ENCODE measurements around the gene CACNA1C.

CACNA1C gene

DNA sequence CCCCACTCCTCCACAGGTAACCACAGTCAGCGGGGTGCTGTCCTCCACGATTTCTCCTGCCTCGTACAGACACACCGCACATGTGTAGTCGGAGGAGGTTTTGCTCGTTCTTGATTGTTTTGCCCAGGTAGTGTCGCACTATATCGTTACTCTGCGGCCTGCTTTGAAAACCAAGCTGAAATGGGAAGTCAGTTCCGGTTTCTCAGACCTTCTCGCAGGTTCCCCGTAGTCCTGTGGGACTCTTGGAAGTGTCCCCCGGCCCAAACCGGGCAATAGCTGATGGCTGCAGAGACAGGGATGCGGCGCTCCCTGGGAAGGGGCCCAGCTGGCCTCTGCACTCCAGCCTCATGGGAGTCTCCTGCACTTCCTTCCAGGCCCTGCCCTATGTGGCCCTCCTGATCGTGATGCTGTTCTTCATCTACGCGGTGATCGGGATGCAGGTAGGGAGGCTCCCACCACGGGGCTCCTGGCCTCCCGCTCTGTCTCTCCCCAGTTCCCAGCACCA, 600.7 kb downstream of the CACNA1C start:
- DNase-seq, result no peak

- no peak for DNase-seq
Observed at GRCh38 chr12:2654311-2654710, 601.5 kb downstream of the CACNA1C start.

GRCh38 chr12:2654741-2655140, 602.0 kb downstream of the CACNA1C start:
- no peak for DNase-seq

DNA sequence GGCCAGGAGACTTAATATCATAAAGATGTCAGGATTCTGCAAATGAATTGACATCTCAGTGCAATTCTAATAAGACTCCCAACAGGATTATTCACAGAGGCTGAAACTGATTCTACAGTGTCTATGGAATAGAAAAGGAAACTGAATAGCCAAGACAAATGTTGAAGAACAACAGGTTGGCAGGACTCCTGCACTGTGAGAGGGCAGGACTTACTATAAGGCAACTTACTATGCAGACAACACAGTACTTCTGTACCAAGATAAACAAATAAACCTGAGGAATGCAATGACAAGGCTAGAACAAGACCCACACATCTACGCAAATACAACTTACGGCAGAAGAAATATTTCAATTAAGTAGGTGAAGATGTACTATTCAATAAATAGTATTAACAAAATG, 609.7 kb downstream of the CACNA1C start:
- no peak for DNase-seq

- DNase-seq, result no peak
Observed at GRCh38 chr12:2664721-2665577, 612.2 kb downstream of the CACNA1C start.

DNA sequence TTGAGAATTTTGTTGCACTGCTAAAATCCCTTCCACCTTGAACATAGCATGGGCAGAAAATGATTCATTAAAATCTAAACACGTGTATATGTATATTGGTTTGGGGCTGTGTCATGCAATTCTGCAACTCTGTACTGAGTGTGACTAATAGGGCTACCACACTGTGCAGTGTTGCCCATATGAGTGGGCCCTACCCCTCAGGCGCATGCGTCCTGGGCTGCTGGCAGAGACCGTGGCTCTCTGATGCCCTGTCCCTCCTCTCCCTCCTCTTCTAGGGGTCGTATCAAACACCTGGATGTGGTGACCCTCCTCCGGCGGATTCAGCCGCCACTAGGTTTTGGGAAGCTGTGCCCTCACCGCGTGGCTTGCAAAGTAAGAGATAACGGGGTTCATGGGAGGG, 613.6 kb downstream of the CACNA1C start:
- DNase-seq, result no peak

DNA sequence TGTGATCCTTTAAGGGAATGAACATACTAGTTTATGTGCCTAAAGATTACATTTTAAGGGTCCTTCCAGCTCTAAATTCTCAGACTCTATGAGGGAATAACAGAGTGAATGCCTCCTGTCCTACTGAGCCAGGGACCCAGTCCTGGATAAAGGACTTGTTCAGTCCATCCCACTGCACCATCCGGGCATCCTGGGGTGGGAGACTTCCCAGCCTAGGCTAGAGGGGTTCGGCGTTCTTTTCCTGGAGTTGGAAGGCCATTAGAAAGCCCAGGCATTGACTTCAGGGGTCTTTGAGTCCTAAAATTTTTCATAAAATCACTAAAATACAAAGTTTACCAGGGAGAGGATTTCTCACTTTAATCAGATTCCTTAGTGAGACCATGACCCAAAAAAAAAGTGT, 614.1 kb downstream of the CACNA1C start:
- DNase-seq, result no peak

DNA sequence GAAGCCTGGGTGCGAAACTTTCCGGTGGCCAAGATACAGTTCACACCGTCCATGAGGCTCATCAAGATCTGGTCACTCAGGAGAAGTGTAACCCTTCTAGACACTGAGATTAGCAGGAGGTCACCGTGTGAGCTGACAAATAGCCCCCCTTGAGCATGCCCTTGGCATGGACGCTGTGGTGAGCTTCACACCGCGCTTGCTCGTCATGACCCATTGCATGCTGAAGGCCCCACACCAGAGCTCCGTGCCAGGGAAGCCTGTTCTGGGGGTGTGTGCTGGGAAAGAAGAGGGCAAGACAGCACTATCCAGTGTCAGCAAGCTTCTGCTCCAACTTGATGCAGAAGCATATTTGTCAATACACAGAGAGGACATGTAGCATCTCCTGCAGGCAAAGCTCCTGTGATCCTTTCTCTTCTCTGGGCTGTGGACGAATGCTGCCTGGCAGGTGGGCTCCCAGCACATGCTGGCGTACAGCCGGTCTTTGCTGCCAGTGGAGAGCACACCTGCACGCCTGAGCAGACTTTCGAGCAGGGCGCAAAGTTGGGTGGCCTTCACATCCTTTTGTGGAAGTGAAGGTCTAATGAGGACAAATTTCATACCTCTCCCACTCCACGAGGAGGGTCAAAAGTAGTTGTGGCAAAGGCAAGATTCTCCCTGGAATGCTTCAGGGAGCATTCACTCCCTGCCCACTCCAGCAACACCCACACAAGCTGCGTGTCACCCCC, 615.1 kb downstream of the CACNA1C start:
- no peak for DNase-seq

DNA sequence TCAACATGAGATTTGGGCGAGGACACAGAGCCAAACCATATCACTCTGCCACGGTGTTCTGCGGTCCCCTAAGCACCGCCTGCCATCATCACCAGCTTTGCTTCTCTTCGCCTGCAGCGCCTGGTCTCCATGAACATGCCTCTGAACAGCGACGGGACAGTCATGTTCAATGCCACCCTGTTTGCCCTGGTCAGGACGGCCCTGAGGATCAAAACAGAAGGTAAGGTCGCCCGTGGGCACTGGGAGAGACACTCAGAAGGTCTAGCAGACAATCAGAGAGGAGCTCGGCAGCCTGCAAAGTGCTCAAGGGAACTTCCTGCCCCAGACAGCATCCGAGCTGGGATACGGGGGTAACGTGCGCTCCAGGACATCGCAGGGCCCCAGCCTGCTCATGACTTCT, 616.0 kb downstream of the CACNA1C start:
- no peak for DNase-seq

GRCh38 chr12:2669560-2669959, 616.8 kb downstream of the CACNA1C start:
- no peak for DNase-seq

DNA sequence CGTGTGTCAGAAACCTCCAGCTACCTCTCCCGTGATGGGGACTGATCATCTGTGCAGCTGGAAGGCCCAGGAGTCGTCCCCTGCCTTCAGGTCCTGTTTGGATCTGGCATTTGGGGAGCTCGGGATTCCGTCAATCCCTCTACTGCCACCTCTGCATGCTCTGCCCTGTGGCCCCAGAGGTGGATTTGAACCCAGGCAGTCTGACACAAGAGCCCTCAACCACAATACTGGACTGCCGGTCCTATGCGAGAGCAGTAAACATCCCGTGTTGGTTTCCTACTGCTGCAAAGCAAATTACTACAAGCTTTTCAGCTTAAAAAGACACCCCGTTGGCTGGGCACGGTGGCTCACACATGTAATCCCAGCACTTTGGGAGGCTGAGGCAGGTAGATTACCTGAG, 620.1 kb downstream of the CACNA1C start:
- no peak for DNase-seq

DNA sequence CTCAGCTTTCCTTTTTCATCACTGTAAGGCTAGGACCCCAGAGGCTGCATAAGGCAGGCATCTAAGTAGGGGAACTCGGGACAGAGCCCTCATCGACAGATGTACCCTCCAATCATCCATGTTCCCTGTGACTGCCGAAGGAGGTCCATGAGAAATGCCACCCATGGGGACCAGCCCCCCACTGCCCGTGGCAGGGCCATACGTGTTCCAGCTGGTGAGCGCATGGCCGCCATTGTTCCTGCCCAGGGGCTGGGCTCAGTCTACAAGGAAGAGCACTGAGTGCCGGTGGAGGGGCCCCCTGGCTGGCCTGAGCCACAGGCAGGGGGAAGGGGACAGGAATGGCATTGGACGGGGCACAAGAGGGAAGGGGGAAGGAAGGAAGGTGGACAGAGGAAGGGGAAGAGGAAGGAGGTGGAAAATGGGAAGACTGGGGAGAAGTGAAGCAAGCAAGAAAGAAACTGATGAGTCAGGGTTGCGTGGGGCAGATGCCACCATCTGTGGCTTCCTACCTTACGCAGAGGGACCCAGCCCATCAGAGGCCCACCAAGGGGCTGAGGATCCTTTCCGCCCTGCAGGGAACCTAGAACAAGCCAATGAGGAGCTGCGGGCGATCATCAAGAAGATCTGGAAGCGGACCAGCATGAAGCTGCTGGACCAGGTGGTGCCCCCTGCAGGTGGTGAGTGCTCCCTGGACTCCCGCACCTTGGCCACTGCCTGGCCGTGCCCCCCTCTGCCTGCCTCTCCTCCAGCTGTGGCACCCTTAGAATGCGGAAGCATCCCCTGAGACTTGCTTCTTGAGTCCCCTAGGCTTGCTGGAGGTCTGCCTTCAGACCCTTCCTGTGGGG, 621.4 kb downstream of the CACNA1C start:
- no peak for DNase-seq

DNA sequence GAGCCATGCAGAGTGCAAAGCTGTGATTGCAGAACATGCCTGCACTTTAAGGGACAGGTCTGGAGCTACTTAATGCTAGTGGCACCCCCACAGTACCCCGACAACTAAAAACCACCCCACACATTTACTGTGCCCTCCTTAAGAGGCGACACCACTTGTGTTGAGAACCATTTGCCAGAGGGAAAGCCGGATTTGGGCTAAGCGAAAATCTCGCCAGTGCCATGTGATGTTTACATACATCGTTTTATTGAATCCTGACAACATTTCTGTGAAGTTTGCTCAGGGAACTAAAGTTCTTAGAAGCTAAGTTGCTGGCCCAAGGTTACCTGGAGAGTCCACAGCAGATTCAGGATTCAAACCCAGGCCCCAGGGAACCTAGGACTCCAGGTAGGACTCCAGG, 623.0 kb downstream of the CACNA1C start:
- no peak for DNase-seq

DNA sequence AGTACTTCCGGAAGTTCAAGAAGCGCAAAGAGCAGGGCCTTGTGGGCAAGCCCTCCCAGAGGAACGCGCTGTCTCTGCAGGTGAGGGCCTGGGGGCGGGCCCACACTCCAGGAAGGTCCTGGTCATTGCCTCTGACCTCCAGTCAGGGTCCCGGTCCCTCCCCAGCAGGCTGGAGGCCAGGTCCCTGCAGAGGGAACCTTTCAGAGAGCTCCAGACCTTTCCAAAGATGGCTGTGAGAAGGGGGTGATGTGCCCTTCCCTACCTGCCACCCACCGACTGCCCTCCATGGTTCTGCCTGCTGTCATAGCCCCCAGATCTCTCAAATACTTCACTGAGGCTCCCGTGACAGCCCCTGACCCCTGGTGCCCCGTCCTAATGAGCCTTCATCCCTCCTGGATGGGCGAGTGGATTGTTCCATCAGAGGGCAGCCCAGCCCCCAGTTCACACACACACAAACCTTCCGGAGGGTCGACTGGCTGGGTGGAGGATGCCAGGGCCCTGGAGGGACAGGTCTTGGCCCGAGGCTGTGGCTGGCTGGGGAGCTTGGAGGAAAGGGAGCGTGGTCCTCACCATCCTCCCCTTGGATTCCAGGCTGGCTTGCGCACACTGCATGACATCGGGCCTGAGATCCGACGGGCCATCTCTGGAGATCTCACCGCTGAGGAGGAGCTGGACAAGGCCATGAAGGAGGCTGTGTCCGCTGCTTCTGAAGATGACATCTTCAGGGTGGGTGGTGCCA, 624.5 kb downstream of the CACNA1C start:
- no peak for DNase-seq

GRCh38 chr12:2678426-2678825, 625.6 kb downstream of the CACNA1C start:
- no peak for DNase-seq

- DNase-seq, result no peak
Observed at GRCh38 chr12:2679068-2679815, 626.5 kb downstream of the CACNA1C start.

DNA sequence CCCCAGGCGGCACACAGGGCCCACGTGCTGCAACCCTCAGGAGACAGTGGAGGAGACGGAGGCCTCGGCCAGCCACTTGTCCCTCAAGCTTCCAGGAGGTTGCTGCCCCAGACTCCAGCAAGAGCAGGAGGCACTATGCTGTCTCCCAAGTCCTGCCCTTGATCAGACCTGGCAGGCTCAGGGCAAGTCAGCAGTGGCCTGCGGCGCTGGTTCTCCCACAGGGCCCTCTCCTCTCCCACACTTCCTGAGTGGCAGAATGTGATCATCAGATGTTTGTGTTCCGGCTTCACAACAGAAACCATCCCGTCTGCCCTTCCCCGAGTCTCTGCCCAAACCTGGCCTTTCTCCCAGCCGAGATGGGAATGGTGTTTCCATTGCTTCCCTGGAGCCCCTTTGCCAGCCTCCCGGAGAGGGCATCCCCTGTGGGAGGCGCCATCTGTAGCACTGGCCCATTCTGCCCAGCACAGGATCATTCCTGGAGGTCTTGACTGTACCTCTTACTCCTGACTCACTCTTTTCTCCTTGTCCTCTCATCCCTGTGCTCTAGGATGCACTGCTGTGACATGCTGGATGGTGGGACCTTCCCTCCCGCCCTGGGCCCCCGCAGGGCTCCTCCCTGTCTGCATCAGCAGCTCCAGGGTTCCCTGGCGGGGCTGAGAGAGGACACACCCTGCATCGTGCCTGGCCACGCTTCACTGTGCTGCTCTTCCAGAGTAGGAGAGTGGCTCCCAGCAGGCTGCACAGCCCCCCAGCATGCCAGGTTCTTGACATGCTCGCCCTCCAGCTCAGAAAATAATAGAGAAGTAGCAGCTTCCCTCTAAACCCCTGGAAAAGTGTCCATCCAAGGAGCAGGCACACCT, 627.3 kb downstream of the CACNA1C start:
- DNase-seq, result no peak

GRCh38 chr12:2680676-2681039, 627.9 kb downstream of the CACNA1C start:
- DNase-seq, result no peak

GRCh38 chr12:2681450-2682205, 628.8 kb downstream of the CACNA1C start:
- no peak for DNase-seq
